Pulmonary artery endothelial cell (primary cell): ENCODE data around the gene NRN1L. TPM values are rescaled to one million over a fixed set of nuclear protein-coding genes. Genes with fewer than 3 reads are reported as not detected.

Experiments used
- DNase-seq: peaks from one replicate; pipeline ENCODE4 v3.0.0-alpha.2; 2011; ENCODE audit warnings: low read depth, low spot score
- total RNA-seq: library from RNA; depleted of rRNA; stranded (reverse); fragments of >200 nt; gene quantifications from 2 replicates; pipeline ENCODE4 v1.2.3, GENCODE V29; 2014

Gene NRN1L
- total RNA-seq, 1 donor from 2014 or later: not detected

DNA sequence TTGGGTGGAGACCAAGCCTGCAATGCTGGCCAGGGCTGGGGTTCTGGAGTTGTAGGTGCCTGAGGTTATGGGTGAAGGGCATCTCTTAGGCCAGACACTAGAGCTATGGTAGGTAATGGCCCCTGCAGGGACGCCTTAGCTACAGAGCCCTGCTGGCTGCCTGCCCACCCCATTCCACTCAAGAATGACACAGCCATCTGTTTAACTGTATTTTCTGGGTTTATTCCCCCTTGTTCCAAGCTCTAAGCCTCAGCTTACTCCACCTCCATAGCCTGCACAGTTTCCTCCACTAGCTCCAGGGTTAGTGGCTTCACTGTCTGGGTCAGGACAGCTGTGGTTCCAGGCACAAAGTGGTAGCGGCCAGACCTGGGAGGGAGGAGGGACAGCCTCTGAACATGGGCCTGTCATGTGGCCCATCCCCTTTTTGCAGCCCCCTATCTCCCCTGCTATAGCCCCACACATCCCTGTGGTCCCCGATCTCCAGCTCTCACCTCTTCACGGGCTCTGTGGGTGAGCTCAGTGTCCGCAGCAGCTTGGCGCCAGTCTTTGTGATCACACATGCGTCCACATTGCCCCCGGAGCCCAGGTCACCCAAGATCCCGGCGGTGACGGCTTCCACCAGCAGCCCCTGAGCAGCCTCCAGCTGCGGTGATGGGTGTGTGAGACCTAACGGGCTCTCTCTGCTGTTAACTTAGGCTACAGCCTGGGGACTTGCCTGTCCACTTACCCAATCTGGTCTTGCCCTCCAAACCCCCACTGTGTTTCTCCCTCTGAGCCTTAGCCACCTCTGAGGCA lies 49.8 kb downstream of the NRN1L start:
- no peak for DNase-seq

DNA sequence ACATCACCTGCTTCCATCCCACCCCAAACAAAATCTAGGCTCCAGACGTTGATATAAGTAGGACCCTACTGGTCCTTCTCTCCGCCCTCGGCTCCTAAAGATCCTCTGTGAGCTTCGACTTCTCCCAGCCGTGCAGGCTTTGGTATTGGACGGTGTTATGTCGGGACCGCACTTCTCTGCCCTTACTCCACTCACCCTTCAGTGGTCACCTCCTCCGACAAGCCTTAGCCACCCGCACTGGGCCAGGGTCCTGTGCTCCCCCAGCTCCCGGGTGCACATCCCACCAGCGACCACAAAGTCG lies 50.4 kb downstream of the NRN1L start:
- no peak for DNase-seq

- peak; percentile 61 for DNase-seq
Observed at GRCh38 chr16:67935402-67936123, 50.9 kb downstream of the NRN1L start.

Other genes starting within 250 kb of the NRN1L start
- 0.67 and 0.79 TPM in 2 replicates for gene CARMIL2, start 239.7 kb upstream of the NRN1L start, total RNA-seq
- 15.3 and 22.5 TPM in 2 replicates for gene ACD, start 224.6 kb upstream of the NRN1L start, total RNA-seq
- 5.5 and 6.1 TPM in 2 replicates for gene PARD6A, start 223.9 kb upstream of the NRN1L start, total RNA-seq
- gene ENKD1, start 218.1 kb upstream of the NRN1L start, total RNA-seq: 21.9 and 23.1 TPM in 2 replicates
- gene C16orf86, start 218.1 kb upstream of the NRN1L start, total RNA-seq: 2.6 and 3.7 TPM in 2 replicates
- 40.6 and 41.6 TPM in 2 replicates for gene GFOD2, start 165.6 kb upstream of the NRN1L start, total RNA-seq
- gene RANBP10, start 78.3 kb upstream of the NRN1L start, total RNA-seq: 5.7 and 7.0 TPM in 2 replicates
- 0.20 and 0.60 TPM in 2 replicates for gene TSNAXIP1, start 78.0 kb upstream of the NRN1L start, total RNA-seq
- gene THAP11, start 42.6 kb upstream of the NRN1L start, total RNA-seq: 34.2 and 56.6 TPM in 2 replicates
- 230 and 252 TPM in 2 replicates for gene NUTF2, start 38.0 kb upstream of the NRN1L start, total RNA-seq
- gene CENPT, start 37.2 kb upstream of the NRN1L start, total RNA-seq: 23.2 and 27.1 TPM in 2 replicates
- gene EDC4, start 11.8 kb upstream of the NRN1L start, total RNA-seq: 73.7 and 85.2 TPM in 2 replicates
- gene PSKH1, start 8.4 kb downstream of the NRN1L start, total RNA-seq: 15.3 and 15.4 TPM in 2 replicates
- 0.26 and 0.35 TPM in 2 replicates for gene CTRL, start 47.0 kb downstream of the NRN1L start, total RNA-seq
- 58.8 and 87.0 TPM in 2 replicates for gene PSMB10, start 52.0 kb downstream of the NRN1L start, total RNA-seq
- gene LCAT, start 59.2 kb downstream of the NRN1L start, total RNA-seq: 2.1 and 3.8 TPM in 2 replicates
- gene SLC12A4, start 83.8 kb downstream of the NRN1L start, total RNA-seq: 57.2 and 73.1 TPM in 2 replicates
- gene DPEP3, start 95.6 kb downstream of the NRN1L start, total RNA-seq: not detected in 2 replicates
- 0.42 TPM in 1 of 2 replicates, not detected in the other for gene DPEP2, start 114.6 kb downstream of the NRN1L start, total RNA-seq
- gene DPEP2NB, start 131.0 kb downstream of the NRN1L start, total RNA-seq: not detected in 2 replicates
- gene DDX28, start 138.3 kb downstream of the NRN1L start, total RNA-seq: 12.9 and 16.4 TPM in 2 replicates
- 20.4 and 21.7 TPM in 2 replicates for gene DUS2, start 138.4 kb downstream of the NRN1L start, total RNA-seq
- gene NFATC3, start 200.5 kb downstream of the NRN1L start, total RNA-seq: 11.0 and 13.8 TPM in 2 replicates